Measurements from ENCODE around the gene IFNA1. TPM values are rescaled to one million over a fixed set of nuclear protein-coding genes. Genes with fewer than 3 reads are reported as not detected.

Gene IFNA1
- total RNA-seq, 2 experiments from 2014 or later: not detected

GRCh38 chr9:21452681-21453080 lies 12.4 kb downstream of the IFNA1 start:
- no peak overlapping the region for H3K4me3 Mint-ChIP-seq
- no peaks in the 10 kb centered on the region for H3K36me3 Mint-ChIP-seq (ENCODE audit: low read depth)
- POLR2A ChIA-PET: no interaction called here
- no peak for TF ChIP-seq CTCF (IDR thresholded peaks at IDR 0.05)
- intact Hi-C loops (cut with micrococcal nuclease): no loop called here
- ATAC-seq: no peak
- H3K9me3 Mint-ChIP-seq: no peaks in the 10 kb centered on the region
- no peaks in the 10 kb centered on the region for H3K4me1 Mint-ChIP-seq (ENCODE audit: low read depth)
- CTCF ChIA-PET: interaction anchor here (1.1 to 3.7 kb wide), 7 partner anchors 13 to 336 kb away, joined by 3 to 40 read pairs (median 4); no protein-coding TSS in a partner anchor
- peaks cover 4% of the 10 kb centered on the region for H3K27me3 Mint-ChIP-seq
- DNase-seq: no peak
- H3K27ac Mint-ChIP-seq: no peak overlapping the region

- no peak for DNase-seq
- no peak for ATAC-seq
- Mint-ChIP-seq H3K4me3 (no peak overlapping the region), H3K4me1 (ENCODE audit: low read depth) (no peaks in the 10 kb centered on the region), H3K27me3 (peaks cover 4% of the 10 kb centered on the region), H3K27ac (no peak overlapping the region), H3K9me3 (no peaks in the 10 kb centered on the region), H3K36me3 (ENCODE audit: low read depth) (no peaks in the 10 kb centered on the region)
- TF ChIP-seq CTCF (IDR thresholded peaks at IDR 0.05): no peak
- intact Hi-C loops (cut with micrococcal nuclease): no loop called here
- ChIA-PET POLR2A (no interaction called here), CTCF (interaction anchor here (1.1 to 3.7 kb wide), 11 partner anchors 9 to 337 kb away, joined by 3 to 40 read pairs (median 5); no protein-coding TSS in a partner anchor)
Observed at GRCh38 chr9:21454149-21454548, 13.9 kb downstream of the IFNA1 start.

GRCh38 chr9:21455320-21455719 lies 15.1 kb downstream of the IFNA1 start:
- DNase-seq: peak; percentile 20
- peak; percentile 63 for TF ChIP-seq CTCF (IDR thresholded peaks at IDR 0.05)

GRCh38 chr9:21461377-21461776 lies 21.1 kb downstream of the IFNA1 start:
- Mint-ChIP-seq H3K27ac (no peak overlapping the region), H3K4me1 (ENCODE audit: low read depth) (no peaks in the 10 kb centered on the region), H3K4me3 (no peak overlapping the region), H3K27me3 (peaks cover 2% of the 10 kb centered on the region), H3K9me3 (peaks cover 14% of the 10 kb centered on the region), H3K36me3 (ENCODE audit: low read depth) (no peaks in the 10 kb centered on the region)
- TF ChIP-seq CTCF (IDR thresholded peaks at IDR 0.05): no peak
- CTCF ChIA-PET: interaction anchor here (1.0 to 1.7 kb wide), 3 partner anchors 135 to 329 kb away, joined by 3 to 6 read pairs (median 3); no protein-coding TSS in a partner anchor
- intact Hi-C loops (cut with micrococcal nuclease): loop anchor here (10.0 kb wide), 1 partner anchor 223 kb away; no protein-coding TSS in a partner anchor
- DNase-seq (no peak), ATAC-seq (no peak)
- POLR2A ChIA-PET: no interaction called here

More at GRCh38 chr9:21455320-21455719, 15.1 kb downstream of the IFNA1 start:
- no peaks in the 10 kb centered on the region for H3K4me1 Mint-ChIP-seq (ENCODE audit: low read depth)
- ChIA-PET CTCF (interaction anchor here (0.6 to 3.7 kb wide), 23 partner anchors 8 to 837 kb away, joined by 3 to 40 read pairs (median 5); no protein-coding TSS in a partner anchor), POLR2A (no interaction called here)
- H3K27ac Mint-ChIP-seq: no peak overlapping the region
- H3K9me3 Mint-ChIP-seq: no peaks in the 10 kb centered on the region
- no peak overlapping the region for H3K4me3 Mint-ChIP-seq
- no peaks in the 10 kb centered on the region for H3K36me3 Mint-ChIP-seq (ENCODE audit: low read depth)
- ATAC-seq: peak; percentile 82
- H3K27me3 Mint-ChIP-seq: peaks cover 4% of the 10 kb centered on the region
- intact Hi-C loops (cut with micrococcal nuclease): loop anchor here (5.0 kb wide), 1 partner anchor 128 kb away; no protein-coding TSS in a partner anchor

GRCh38 chr9:21465138-21465537 lies 24.9 kb downstream of the IFNA1 start:
- peaks cover 14% of the 10 kb centered on the region for H3K9me3 Mint-ChIP-seq
- DNase-seq (no peak), ATAC-seq (no peak)
- H3K27ac Mint-ChIP-seq: no peak overlapping the region
- intact Hi-C loops (cut with micrococcal nuclease): loop anchor here (10.0 kb wide), 1 partner anchor 220 kb away; no protein-coding TSS in a partner anchor
- no peaks in the 10 kb centered on the region for H3K27me3 Mint-ChIP-seq
- H3K36me3 Mint-ChIP-seq (ENCODE audit: low read depth): no peaks in the 10 kb centered on the region
- no peaks in the 10 kb centered on the region for H3K4me1 Mint-ChIP-seq (ENCODE audit: low read depth)
- H3K4me3 Mint-ChIP-seq: no peak overlapping the region
- no peak for TF ChIP-seq CTCF (IDR thresholded peaks at IDR 0.05)
- ChIA-PET POLR2A (interaction anchor here (0.6 kb wide), 1 partner anchor 322 kb away, joined by 3 read pairs; no protein-coding TSS in a partner anchor), CTCF (interaction anchor here (0.7 to 2.1 kb wide), 24 partner anchors 10 to 331 kb away, joined by 3 to 19 read pairs (median 4); no protein-coding TSS in a partner anchor)
